ENCODE results near the gene N4BP2L2. TPM values are rescaled to one million over a fixed set of nuclear protein-coding genes. Genes with fewer than 3 reads are reported as not detected.

The N4BP2L2 gene
- total RNA-seq, 1 donor from 2014 or later, result 81.9 TPM

- Mint-ChIP-seq H3K27me3 (ENCODE audit: low read depth, unreplicated experiment) (no peaks in the 10 kb centered on the region), H3K4me3 (ENCODE audit: unreplicated experiment) (no peak overlapping the region), H3K9me3 (ENCODE audit: unreplicated experiment) (no peaks in the 10 kb centered on the region), H3K4me1 (ENCODE audit: low read depth, unreplicated experiment) (peaks cover 3% of the 10 kb centered on the region), H3K27ac (ENCODE audit: unreplicated experiment) (no peak overlapping the region), H3K36me3 (ENCODE audit: low read depth, unreplicated experiment) (peaks cover 2% of the 10 kb centered on the region)
- DNase-seq (ENCODE audit: low read depth), result no peak
- Histone ChIP-seq H3K4me1 (ENCODE audit: insufficient read depth, low read length) (no peaks in the 10 kb centered on the region), H4K20me1 (ENCODE audit: insufficient read depth, low read length) (no peaks in the 10 kb centered on the region), H3K36me3 (ENCODE audit: insufficient read depth, low read length) (no peaks in the 10 kb centered on the region), H3K4me3 (ENCODE audit: insufficient read depth, low read depth, low read length) (no peak overlapping the region), H3K4me2 (ENCODE audit: low read length) (no peak overlapping the region), H3K27ac (ENCODE audit: low read depth, low read length) (no peak overlapping the region), H2AFZ (ENCODE audit: low read depth, low read length) (no peak overlapping the region), H3K9ac (ENCODE audit: low read length) (no peak overlapping the region), H3K79me2 (ENCODE audit: insufficient read depth, low read length) (no peaks in the 10 kb centered on the region), H3K9me3 (ENCODE audit: insufficient read depth, low read depth, low read length) (no peaks in the 10 kb centered on the region), H3K27me3 (ENCODE audit: insufficient read depth, low read length) (no peaks in the 10 kb centered on the region)
- no peak for TF ChIP-seq CTCF (IDR thresholded peaks at IDR 0.05; ENCODE audit: insufficient read depth, low read depth, low read length)
- no peak for TF ChIP-seq EZH2 (IDR thresholded peaks at IDR 0.05; ENCODE audit: insufficient read depth, low read length)
- no peak for FAIRE-seq
Observed at GRCh38 chr13:32447894-32448623, 90.5 kb downstream of the N4BP2L2 start.

DNA sequence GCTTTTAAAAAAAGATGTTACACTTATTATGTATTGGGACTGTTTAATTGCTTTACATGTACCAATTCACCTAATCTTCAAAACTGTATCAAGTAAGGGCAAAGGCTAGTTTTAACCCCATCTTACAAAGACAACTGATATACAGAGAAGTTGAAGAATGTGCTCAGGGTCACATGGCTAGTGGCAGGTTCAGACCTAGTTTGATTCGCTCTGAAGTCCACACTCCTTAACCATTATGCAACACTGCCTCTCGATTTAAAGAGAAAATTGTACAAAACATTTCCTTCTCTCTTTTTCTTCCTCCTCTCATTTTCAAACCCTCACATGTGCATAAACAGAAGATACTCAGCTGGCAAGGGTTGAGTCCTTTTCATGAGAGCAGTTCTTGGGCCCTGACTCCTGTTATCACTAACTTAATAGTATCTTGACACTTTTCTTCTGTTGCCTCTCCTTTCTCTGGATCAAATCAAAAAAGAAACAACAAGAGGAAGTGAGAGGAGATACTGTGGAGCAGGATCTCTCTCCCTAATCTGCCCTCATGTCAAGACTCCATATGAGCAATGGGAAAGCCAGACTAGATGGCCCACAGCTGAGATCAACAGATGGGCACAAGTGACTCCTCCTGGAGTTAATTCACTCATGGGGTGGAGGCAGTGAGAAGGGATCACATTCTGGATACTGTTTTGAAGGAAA lies 91.7 kb downstream of the N4BP2L2 start:
- Mint-ChIP-seq H3K27ac (ENCODE audit: unreplicated experiment) (no peak overlapping the region), H3K4me3 (ENCODE audit: unreplicated experiment) (no peak overlapping the region), H3K27me3 (ENCODE audit: low read depth, unreplicated experiment) (no peaks in the 10 kb centered on the region), H3K9me3 (ENCODE audit: unreplicated experiment) (no peaks in the 10 kb centered on the region), H3K36me3 (ENCODE audit: low read depth, unreplicated experiment) (peaks cover 2% of the 10 kb centered on the region), H3K4me1 (ENCODE audit: low read depth, unreplicated experiment) (peaks cover 3% of the 10 kb centered on the region)
- Histone ChIP-seq H3K9me3 (ENCODE audit: insufficient read depth, low read depth, low read length) (no peaks in the 10 kb centered on the region), H3K4me1 (ENCODE audit: insufficient read depth, low read length) (no peaks in the 10 kb centered on the region), H3K4me3 (ENCODE audit: insufficient read depth, low read depth, low read length) (no peak overlapping the region), H3K4me2 (ENCODE audit: low read length) (no peak overlapping the region), H3K27me3 (ENCODE audit: insufficient read depth, low read length) (no peaks in the 10 kb centered on the region), H4K20me1 (ENCODE audit: insufficient read depth, low read length) (no peaks in the 10 kb centered on the region), H3K27ac (ENCODE audit: low read depth, low read length) (no peak overlapping the region), H3K36me3 (ENCODE audit: insufficient read depth, low read length) (no peaks in the 10 kb centered on the region), H3K79me2 (ENCODE audit: insufficient read depth, low read length) (no peaks in the 10 kb centered on the region), H2AFZ (ENCODE audit: low read depth, low read length) (no peak overlapping the region), H3K9ac (ENCODE audit: low read length) (no peak overlapping the region)
- FAIRE-seq (no peak), DNase-seq (ENCODE audit: low read depth) (no peak)
- TF ChIP-seq CTCF (IDR thresholded peaks at IDR 0.05; ENCODE audit: insufficient read depth, low read depth, low read length) (no peak), EZH2 (IDR thresholded peaks at IDR 0.05; ENCODE audit: insufficient read depth, low read length) (no peak)

DNA sequence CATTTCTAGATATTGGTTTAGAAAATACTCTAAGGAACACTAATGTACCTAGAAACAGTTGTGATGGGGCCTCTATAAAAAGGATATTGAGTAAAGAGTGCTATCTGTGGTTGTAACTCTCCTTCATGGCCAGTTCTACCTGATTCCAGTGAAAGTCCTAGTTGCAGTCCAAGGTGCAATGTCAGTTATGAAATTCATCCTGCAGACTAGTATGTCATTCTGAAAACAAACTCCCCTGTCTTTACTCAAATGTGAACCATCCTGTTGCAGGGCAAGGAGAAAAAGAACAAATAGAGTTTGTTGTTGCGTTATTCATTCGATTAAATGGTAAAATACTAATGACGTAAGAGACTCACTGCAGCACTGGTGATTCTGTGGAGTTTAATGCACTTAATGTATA lies 92.4 kb downstream of the N4BP2L2 start:
- H3K9me3 ChIP-seq (ENCODE audit: insufficient read depth, low read depth, low read length), result no peaks in the 10 kb centered on the region
- Mint-ChIP-seq H3K36me3 (ENCODE audit: low read depth, unreplicated experiment) (peaks cover 2% of the 10 kb centered on the region), H3K27me3 (ENCODE audit: low read depth, unreplicated experiment) (no peaks in the 10 kb centered on the region), H3K9me3 (ENCODE audit: unreplicated experiment) (no peaks in the 10 kb centered on the region), H3K4me1 (ENCODE audit: low read depth, unreplicated experiment) (peaks cover 3% of the 10 kb centered on the region), H3K4me3 (ENCODE audit: unreplicated experiment) (no peak overlapping the region), H3K27ac (ENCODE audit: unreplicated experiment) (no peak overlapping the region)
- H3K4me3 ChIP-seq (ENCODE audit: insufficient read depth, low read depth, low read length), result no peak overlapping the region
- H4K20me1 ChIP-seq (ENCODE audit: insufficient read depth, low read length), result no peaks in the 10 kb centered on the region
- no peaks in the 10 kb centered on the region for H3K4me1 ChIP-seq (ENCODE audit: insufficient read depth, low read length)
- TF ChIP-seq CTCF (IDR thresholded peaks at IDR 0.05; ENCODE audit: insufficient read depth, low read depth, low read length), result no peak
- no peak for TF ChIP-seq EZH2 (IDR thresholded peaks at IDR 0.05; ENCODE audit: insufficient read depth, low read length)
- DNase-seq (ENCODE audit: low read depth) (no peak), FAIRE-seq (no peak)
- no peaks in the 10 kb centered on the region for H3K27me3 ChIP-seq (ENCODE audit: insufficient read depth, low read length)
- H3K27ac ChIP-seq (ENCODE audit: low read depth, low read length), result no peak overlapping the region
- no peak overlapping the region for H3K9ac ChIP-seq (ENCODE audit: low read length)
- H3K4me2 ChIP-seq (ENCODE audit: low read length), result no peak overlapping the region
- H3K79me2 ChIP-seq (ENCODE audit: insufficient read depth, low read length), result no peaks in the 10 kb centered on the region
- no peaks in the 10 kb centered on the region for H3K36me3 ChIP-seq (ENCODE audit: insufficient read depth, low read length)
- no peak overlapping the region for H2AFZ ChIP-seq (ENCODE audit: low read depth, low read length)
